ENCODE measurements around the gene GNAS.

GNAS gene

DNA sequence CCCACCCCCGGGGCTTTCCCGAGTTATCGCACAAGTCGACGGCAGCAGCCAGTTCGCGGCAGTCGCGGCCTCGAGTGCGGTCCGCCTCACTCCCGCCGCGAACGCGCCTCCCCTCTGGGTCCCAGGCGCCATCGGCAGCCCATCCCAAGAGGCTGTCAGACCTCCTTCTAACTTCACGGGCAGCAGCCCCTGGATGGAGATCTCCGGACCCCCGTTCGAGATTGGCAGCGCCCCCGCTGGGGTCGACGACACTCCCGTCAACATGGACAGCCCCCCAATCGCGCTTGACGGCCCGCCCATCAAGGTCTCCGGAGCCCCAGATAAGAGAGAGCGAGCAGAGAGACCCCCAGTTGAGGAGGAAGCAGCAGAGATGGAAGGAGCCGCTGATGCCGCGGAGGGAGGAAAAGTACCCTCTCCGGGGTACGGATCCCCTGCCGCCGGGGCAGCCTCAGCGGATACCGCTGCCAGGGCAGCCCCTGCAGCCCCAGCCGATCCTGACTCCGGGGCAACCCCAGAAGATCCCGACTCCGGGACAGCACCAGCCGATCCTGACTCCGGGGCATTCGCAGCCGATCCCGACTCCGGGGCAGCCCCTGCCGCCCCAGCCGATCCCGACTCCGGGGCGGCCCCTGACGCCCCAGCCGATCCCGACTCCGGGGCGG is 1.6 kb downstream of the GNAS start:
- no peak for DNase-seq (ENCODE audit: low spot score)

DNA sequence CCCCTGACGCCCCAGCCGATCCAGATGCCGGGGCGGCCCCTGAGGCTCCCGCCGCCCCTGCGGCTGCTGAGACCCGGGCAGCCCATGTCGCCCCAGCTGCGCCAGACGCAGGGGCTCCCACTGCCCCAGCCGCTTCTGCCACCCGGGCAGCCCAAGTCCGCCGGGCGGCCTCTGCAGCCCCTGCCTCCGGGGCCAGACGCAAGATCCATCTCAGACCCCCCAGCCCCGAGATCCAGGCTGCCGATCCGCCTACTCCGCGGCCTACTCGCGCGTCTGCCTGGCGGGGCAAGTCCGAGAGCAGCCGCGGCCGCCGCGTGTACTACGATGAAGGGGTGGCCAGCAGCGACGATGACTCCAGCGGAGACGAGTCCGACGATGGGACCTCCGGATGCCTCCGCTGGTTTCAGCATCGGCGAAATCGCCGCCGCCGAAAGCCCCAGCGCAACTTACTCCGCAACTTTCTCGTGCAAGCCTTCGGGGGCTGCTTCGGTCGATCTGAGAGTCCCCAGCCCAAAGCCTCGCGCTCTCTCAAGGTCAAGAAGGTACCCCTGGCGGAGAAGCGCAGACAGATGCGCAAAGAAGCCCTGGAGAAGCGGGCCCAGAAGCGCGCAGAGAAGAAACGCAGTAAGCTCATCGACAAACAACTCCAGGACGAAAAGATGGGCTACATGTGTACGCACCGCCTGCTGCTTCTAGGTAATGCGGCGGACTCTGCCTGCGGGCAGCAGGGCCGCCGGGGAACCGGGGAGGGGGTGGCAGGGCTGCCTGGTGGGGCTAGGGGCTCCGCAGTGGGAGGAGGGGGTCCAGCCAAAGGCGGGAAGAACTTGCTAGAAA is 2.3 kb downstream of the GNAS start:
- no peak for DNase-seq (ENCODE audit: low spot score)

DNA sequence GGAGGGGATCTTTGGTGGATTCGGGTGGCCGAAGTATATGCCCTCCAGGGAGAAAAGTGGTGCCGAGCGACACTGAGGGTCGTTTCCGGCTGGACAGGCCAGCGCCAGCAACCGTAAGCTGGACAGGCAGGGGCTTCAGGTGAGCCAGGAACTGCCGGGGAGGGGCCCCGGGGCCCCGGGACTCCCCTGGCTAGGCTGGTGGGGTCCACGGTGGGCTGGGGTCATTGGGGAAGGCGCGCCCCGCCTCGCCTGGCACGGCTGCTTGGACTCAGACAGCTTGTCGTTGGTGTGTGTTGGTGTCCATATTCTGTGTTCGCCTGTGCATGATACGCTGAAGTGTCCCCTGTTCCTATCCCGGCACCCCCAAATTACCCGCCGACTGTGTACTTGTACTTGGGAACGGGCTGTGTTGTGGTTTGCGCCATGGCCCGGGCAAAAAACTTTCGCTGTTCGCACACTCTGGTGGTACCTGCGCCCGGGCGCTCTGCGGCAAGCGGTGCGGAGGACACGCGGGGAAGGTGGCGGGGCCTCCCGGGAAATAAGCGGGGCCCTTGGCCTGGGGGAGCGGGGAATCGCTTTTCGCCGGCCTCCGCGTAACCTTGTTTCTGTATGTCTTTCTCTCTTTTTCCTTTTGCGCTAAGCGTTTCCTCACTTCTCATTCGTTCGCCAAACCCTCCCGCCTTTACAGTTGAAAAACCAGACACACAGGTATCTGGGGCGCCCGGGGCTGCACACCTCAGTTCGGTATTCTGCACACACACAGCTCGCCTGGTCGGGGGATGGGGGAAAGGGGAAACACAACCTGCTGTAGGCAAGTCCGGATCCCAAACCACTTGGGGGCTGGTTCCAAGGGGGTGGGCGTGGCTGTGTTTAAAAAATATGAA is 3.2 kb downstream of the GNAS start:
- DNase-seq (ENCODE audit: low spot score), result no peak

DNA sequence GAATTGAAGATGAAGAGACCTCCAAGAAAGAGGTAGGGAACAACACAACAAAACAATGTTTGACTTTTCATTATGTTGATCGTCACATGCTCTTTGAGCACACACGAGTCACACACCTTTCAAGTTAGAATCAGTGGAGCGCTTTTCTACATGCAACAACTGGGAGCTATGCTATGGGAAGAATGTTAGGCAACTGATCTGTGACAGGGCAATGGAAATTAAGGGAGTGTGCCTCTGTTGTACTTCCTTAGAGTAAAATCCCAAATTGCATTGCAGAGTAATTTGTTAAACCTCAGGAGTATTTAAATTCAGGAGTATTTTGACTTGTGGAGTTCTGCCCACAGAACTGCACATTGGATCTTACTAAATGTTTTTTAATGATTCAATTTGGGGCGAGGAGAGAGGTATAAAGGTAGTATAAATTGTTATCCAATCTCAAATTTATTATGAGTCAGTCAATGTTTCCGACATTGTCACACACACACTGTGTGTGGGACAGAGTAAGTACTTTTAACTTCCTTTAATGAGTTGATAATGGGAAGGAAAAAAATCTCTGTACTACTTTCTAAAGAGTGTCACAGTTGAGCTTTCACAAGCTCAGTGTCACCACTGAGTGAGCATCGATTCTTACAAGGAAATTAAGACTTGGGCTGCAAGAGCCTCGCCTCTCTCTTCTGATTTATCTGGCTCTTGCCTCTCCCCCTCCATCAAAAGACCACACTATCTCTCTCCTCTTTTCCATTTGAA is 10.7 kb downstream of the GNAS start:
- DNase-seq (ENCODE audit: low spot score), result no peak

GRCh38 chr20:58864346-58864745 is 11.8 kb downstream of the GNAS start:
- no peak for DNase-seq (ENCODE audit: low spot score)

GRCh38 chr20:58865843-58866242 is 13.3 kb downstream of the GNAS start:
- no peak for DNase-seq (ENCODE audit: low spot score)

DNA sequence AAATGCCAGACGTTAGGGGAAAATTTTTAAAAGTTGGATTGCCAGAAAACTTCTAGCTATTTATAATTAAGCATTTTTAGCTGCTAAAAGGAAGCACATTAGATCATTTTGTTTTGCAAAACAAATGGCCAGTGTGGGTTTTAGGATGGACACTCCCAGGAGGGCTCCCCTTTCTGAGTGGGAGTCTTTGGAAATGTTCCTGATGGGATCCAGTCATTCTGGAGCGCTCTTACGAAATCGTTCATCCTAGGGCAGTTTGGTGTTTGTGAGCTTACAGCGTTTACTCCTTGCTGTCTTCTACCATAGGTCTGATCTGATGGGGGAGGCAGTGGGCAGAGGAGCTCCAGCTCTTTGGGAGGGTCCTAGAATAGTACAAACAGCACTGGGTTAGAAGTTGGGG is 14.7 kb downstream of the GNAS start:
- no peak for DNase-seq (ENCODE audit: low spot score)

- no peak for DNase-seq (ENCODE audit: low spot score)
These were observed 16.3 kb downstream of the GNAS start for GRCh38 chr20:58868795-58869194.

- no peak for DNase-seq (ENCODE audit: low spot score)
These were observed 17.2 kb downstream of the GNAS start for GRCh38 chr20:58869662-58870227.

DNA sequence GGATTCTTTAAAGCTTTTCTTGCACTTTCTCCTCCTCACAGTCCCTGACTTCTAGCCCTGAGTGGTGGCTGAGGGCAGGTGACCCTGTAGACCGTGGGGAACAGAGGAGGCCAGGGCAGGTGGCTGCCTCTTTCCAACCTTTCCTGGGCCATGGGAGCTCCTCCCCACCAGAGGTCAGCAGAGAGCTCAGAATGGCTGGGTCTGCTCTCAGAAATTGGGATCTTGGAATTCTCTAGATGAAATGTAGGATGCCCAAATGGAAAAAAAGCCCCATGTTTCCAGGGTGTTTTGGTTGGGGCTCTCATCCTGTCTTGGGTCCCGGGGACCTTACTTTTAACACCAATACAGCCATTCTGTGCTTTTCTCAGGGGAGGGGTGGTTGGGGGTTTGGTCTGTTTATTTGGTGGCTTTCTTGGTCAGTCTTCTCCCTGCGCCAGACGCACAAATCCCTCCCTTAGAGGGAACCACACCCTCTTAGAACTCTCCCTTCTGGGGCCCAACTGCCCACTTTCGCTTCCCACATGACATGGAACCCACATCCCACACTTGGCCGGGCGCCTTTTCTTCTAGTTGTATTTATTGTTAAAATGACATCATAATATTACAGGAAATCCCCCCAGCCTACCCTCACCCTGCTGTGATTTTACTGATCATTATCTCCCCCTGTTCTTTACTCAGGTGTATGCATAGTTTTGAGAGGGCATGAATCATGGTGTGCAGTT is 17.9 kb downstream of the GNAS start:
- peak; percentile 56 for DNase-seq (ENCODE audit: low spot score)

- DNase-seq (ENCODE audit: low spot score), result no peak
These were observed 19.1 kb downstream of the GNAS start for GRCh38 chr20:58871533-58872102.

DNA sequence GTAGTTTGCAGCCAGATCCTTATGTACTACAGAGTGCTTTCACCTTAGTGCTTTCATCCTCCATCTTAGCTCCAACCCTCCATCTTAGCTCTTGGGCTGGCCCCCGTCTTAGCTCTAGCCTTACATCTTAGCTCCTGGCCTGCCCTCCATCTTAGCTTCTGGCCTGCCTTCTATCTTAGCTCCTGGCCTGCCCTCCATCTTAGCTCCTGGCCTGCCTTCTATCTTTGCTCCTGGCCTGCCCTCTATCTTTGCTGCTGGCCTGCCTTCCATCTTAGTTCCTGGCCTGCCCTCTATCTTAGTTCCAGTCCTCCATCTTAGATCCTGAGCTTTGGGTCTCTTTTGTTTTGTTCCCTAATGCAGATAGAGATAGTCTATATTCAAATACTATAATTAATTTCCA is 22.0 kb downstream of the GNAS start:
- DNase-seq (ENCODE audit: low spot score), result no peak

DNA sequence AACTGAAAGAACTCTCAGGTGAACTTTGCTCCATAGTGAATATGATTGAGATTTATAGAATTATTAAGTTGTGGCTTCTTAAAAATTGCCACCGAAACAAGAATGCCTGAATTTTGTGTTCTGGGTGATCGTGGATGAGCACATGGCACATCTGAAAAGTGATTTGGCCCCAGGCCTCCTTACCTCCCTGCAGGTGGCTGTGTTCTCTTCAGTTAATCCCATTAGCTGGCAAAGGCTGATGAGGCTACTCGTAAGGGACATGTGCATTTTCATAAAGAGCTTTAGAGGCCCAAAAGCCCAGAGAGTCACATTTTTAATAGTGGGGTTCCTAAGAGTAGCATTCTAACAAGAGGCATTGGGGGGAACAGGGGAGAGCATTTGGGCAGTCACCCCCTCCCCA is 22.6 kb downstream of the GNAS start:
- no peak for DNase-seq (ENCODE audit: low spot score)

- no peak for DNase-seq (ENCODE audit: low spot score)
These were observed 23.1 kb downstream of the GNAS start for GRCh38 chr20:58875541-58876134.

GRCh38 chr20:58876437-58876836 is 23.9 kb downstream of the GNAS start:
- no peak for DNase-seq (ENCODE audit: low spot score)

DNA sequence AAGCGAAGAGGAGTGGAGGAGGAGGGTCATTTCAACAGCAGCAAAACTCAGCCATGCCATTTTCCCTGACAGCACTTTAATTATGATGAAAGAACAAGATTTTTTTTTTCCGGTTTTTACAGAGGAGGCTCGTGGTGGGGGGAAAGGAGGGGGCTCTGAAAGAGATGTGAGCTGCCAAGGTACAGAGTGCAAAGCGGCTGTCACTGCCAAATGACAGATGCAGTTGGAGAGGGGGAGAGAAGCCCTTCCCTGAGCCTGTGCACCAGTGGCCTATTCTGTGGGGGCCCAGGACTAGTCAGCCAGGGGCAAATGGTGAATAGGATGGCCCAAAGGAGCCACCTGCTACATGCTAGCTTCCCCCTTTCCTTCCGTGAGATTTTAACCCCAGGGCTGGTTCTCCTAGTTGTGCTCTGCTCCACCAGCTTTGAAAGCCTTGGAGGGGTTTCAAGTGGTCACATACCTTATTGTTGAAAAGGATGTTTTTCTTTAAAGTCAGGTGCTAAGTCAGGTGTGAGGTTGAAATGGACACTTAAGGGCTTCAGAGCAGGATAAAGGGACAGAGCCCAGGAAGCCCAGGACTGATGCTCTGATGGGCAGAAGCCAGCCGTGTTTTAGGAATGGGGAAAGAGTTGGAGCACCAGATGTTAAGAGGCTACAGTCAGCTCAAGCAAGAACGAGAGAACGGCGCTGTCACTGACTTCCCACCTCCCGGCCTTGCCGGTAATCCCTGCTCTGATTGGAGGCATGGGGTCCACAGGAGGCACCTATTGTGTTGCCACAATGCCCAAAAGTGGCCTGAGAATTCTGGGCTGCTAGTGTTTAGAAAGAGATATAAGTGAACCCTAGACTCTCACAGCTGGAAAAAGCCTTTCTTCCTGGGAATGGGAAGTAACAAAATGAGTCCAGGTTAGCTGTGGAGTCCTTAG is 24.8 kb downstream of the GNAS start:
- DNase-seq (ENCODE audit: low spot score), result no peak

DNA sequence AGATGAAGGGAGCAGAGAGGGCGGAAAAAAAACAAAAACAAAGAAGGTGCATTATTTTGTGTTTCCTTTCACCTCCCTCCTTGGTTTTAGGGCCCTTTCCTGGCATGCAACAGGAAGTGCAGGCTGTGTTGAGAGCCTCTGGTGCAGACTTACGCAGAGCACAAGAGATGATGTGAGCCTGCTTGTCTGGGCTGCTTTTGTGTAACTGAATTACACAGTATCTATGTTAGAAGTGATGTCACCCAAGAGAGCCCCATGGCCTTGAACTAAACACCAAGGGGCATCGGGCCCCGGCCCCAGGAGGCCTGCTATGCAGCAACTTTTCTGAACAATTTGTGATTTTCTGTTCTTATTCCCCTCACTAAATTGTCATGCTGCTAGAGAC is 25.5 kb downstream of the GNAS start:
- DNase-seq (ENCODE audit: low spot score), result peak; percentile 47

DNA sequence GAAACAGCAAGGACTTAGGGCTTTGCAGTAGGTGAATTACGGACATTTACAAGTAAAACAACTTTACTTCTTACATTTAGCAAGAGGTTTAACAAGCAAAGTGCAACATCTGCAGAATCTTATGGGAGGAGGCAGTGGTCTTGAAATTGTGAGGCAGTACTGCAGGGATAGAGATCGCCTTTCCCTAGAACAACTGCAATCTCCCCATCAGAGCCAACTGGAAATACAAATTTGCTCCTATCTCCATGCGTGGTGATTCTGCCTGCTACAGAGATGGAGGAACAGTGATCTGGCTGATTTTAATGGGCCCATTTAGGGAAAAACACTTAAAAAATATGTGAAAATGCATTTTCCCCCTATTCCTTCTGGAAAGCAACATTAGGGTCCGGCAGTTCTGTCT is 25.9 kb downstream of the GNAS start:
- DNase-seq (ENCODE audit: low spot score), result no peak

- no peak for DNase-seq (ENCODE audit: low spot score)
These were observed 27.9 kb downstream of the GNAS start for GRCh38 chr20:58880441-58880840.
